Measurements from ENCODE around the gene ATF5.

The ATF5 gene

DNA sequence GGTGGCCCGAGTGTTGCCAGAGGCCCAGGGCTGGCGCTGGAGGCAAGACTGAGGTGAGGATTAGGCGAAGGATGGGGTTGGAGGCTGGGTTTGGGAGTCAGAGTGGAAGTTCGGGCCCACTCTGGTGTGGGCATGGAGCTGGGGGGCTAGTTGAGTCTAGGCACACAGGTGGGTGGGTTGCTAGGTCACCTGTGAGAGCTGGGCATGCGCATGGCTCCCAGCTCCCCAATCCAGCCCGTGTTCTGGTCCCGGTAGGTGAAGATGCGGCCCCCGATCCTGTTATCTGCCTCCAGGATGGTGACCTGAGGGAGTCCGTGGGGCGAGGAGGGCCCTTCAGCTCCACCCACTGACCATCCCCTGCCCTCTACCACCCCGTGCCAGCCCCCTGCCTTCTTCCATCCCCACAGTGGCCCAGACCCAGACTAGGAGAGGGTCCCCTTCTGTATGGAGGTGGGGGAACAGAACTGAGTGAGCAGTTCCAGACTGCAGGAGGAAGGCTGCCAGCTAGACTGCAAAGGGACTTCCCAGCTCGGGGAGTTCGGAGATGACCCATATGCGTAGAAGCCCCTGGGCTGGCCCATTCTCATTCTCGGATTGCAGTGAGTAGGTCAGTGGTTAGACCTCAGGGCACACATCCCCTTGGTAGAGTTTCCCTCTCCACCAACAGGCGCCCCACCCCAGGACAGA is 34.0 kb upstream of the ATF5 start:
- no peak for DNase-seq (ENCODE audit: low read depth in 1 of 2, low spot score in 1 of 2)

DNA sequence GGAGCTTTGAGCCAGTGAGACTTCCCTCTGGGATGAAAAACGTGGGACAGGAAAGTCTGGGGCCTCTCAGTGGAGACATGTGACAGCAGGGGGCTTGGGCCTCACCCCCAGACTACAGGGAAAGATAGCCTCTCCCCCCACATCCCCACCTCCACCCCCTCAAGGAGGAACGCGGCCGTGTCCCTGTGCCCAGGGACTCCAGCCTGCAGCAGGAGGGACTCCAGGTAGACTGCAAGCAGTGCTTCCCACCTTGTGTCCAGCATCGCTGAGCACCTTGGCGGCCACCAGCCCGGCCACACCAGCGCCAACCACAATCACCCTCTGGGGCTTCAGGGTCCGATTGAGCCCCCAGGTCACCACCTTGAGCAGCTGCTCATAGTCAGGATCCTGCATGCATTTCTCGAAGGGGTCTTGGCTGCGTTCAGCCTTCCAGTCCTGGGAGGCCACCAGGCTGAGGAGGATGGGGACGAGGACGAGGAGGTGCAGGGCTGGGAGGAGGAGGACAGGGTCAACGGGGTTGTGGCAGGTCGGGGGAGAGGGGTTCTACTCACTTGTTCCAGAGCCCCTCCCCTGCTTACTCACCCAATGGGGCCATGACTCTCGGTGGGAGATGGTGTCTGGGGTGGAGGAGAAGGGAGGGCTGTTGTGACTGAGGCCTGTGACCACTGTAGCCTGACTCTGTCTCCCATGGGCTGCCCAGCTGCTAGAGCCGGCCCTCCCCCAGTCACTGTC is 33.3 kb upstream of the ATF5 start:
- no peak for DNase-seq (ENCODE audit: low read depth in 1 of 2, low spot score in 1 of 2)

DNA sequence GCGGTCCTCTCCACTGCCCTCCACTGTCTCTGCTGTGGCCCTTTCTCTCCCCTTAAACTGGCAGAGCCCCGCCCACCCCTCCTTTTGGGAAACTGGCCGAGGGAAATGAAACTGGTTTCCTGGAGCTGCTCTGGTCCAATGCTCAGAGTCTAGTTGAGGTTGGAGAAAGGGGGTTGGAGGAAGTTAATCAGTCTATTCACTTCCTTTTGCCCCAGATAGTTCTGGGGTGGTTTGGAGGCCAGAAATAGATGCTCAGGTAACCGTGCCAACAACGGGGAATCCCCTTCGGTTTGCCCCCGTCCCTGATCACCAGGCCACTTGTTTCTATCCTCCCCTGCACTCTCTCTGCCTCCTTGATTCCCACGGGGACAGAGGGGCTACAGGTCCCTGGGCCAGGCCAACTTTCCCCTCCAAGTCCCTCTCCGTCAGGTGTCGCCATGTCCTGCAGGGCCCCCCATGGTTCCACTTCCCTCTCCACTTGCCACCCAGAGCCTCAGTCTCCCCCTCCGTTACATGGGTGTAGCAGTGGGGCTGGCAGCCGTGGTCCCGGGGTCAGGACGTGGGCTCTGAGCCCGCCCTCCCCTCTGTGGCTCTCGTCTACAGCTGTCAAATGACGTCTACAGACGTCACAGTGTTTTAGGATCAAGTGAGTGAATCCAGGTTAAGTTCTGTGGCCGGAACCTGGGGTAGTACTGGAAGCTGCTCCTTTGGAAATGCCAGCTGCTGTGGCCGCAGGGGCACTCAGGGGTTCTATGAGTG is 32.0 kb upstream of the ATF5 start, which contains the start of gene IL4I1:
Gene IL4I1 (minus strand): TSS at position 25 of the 759 bp plus-strand sequence. CDS start 727 bp downstream, outside the sequence.
- DNase-seq (ENCODE audit: low read depth in 1 of 2, low spot score in 1 of 2) = peak; percentile 37 to 45

DNA sequence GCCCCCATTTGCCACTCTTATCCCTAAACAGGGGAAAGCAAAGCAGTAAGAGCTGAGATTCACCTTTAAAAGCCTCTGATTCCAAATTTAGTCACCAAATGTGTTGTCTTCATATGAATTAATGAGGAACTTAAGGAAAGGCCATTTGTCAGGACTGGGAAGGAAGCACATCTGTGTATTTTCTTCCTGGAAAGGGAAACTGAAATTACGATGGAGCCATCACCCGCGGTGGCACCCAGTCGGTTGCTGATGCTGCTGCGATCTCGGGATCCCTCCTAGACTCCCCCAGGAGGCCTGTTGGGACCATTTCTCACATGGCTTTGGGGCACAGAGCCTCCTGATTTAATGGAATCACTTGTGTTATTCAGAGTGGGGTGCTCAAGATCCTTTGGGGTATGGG is 24.9 kb upstream of the ATF5 start:
- no peak for DNase-seq (ENCODE audit: low read depth in 1 of 2, low spot score in 1 of 2)

DNA sequence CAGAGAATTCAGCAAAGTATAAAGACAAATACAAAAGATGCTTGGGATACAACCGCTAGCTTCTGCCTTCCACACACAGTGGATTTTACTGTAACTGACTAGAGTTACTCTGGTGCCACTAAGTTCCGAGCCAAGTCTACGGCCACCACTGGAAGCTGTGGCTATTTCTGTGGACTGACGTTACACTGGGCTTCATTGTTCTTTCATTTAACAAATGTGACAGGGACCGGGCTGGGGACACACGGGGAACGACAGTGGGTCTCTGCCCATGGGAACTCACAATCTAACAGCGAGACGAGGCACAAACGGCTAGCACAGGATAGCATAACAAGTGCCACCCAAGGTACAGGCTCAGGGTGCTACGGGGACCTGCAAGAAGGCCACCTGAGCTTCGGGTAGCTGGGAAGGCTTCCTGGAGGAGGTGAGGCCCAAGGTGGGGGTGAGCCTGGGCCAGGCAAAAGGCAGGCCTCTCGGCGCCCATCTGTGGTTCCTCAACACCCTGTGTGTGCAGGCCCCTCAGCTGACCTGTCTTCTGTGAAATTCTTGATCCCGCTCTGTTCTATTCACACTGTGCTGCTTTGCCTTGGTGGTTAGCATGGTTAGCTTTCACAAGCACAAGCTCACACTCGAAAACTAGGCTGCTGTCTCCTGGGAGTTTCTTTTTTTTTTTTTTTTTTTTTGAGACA is 22.0 kb upstream of the ATF5 start:
- DNase-seq (ENCODE audit: low read depth in 1 of 2, low spot score in 1 of 2) = no peak

DNA sequence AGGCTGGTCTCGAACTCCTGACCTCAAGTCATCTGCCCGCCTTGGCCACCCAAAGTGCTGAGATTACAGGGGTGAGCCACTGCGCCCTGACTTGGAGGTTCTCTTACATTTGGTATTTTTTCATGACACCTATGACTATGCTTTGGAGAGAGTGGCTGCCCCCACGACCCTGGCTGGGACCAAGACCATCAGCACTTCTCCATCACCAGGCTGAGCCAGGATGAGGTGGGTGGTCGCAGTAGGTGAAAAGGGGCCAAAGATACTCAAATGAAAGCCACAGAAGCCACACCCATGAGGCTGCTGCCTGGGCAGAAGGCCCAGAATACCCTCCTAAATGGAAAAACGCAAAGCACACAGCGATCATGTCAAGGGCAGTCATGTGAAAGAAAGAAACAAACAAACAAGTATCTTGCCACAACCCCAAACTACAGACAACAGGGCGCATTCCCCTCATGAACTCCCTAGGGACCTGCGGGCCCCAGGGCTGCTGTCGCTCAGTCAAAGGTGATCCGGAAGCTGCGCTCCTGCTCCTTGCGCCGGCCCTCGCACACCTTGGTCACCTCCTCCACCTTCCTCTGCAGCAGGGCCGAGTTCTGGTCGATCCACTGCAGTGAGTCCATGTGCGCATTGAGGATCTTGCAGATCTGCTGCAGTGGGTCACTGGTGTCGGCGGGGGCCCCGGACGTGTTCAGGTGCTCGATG is 21.1 kb upstream of the ATF5 start:
- DNase-seq (ENCODE audit: low read depth in 1 of 2, low spot score in 1 of 2) = no peak

DNA sequence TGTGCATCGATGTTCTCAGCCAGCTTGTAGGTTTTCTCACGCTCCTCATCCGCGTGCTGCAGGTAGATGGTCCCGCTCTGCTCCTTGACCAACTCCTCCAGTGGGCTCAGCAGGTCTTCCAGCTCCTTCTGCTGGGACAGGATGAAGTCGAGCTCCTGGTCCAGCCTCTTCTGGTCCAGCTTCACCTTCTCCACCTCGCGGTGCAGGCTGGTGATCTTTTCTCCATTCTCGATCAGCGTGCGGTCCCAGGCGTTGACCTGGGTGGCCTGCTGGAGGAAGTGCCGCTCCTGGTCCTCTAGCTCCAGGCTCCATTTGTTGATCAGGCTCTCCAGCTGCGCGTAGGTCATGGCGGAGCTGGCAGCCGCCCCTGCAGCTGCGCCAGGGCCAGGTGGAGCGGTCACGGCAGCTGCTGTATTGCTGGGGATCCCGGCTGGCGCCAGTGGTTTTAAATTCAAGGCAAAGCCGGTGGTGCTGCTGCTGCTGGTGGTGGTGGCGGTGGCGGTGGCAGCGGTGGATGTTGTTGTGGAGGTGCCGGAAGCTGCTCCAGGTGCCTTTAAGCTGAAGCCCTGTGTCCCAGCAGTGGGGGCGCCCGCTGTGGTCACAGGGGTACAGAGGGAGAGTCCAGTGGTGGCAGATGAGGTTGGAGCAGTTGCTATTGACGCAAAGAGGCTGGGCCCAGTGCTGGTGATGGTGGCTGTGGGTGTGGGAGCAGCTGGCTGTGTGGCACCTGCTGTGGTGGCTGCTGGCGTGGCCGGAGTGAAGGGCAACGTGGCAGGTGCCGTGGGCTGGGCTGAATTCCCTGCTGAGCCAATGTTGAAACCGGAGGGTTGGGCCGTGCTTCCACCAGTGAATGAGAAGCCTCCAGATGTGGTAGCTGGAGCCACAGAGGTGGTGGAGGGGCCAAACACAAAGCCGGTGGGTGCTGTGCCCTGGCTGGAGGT is 20.3 kb upstream of the ATF5 start:
- DNase-seq (ENCODE audit: low read depth in 1 of 2, low spot score in 1 of 2) = no peak

DNA sequence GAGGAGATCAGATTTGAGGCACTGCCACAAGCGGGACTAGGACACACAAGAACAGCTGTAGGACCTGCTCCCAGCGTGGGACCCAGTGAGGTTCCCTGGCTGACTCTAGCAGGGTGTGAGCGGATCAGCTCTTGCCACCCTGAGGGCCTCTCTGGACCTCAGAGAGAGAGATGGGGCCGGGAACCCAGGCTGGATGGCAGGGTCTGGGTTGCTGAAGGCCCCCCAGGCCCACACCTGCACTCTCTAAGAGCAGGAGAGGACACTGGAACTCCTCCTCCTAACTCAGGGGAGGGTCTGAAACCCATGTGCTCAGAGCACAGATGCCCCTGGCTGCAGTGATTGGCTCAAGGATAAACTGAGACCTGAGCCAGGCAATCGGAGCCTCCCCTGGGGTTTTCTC is 18.8 kb upstream of the ATF5 start:
- no peak for DNase-seq (ENCODE audit: low read depth in 1 of 2, low spot score in 1 of 2)

DNA sequence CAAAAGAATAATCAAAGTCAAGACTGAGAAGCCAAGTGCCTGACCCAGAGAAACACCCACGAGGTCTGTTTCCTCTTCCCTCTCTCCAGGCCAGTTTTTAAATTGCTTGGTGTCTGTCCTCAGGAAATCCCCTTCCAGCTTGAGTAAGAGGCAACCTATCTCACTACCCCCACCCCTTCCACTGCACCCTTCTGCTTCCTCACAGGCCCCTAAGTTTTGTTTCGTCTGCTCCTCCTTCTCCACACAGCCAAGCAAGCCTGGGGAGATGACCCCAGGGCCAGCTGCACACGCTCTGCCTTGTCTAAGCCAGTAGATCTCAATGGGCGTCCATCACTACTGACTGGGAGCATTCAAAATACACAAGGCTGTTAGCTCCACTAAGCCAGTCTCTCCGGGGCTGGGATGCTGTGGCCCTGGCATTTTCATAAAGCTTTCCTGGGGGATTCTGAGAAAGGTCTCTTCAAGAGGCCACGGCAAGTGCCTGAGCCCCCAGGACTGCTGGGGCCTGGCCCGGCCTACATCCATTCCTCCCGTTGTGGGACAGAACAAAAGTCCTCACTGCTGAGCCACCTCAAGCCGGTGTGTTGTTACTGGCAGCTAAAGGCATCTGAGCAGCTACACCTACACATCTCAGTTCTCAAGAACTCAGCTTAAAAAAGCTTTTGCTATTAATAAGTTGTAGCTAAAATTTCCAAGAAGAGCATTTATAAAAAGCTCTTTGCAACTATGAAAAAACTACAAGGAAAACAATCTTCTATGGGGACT is 17.4 kb upstream of the ATF5 start:
- DNase-seq (ENCODE audit: low read depth in 1 of 2, low spot score in 1 of 2) = no peak

DNA sequence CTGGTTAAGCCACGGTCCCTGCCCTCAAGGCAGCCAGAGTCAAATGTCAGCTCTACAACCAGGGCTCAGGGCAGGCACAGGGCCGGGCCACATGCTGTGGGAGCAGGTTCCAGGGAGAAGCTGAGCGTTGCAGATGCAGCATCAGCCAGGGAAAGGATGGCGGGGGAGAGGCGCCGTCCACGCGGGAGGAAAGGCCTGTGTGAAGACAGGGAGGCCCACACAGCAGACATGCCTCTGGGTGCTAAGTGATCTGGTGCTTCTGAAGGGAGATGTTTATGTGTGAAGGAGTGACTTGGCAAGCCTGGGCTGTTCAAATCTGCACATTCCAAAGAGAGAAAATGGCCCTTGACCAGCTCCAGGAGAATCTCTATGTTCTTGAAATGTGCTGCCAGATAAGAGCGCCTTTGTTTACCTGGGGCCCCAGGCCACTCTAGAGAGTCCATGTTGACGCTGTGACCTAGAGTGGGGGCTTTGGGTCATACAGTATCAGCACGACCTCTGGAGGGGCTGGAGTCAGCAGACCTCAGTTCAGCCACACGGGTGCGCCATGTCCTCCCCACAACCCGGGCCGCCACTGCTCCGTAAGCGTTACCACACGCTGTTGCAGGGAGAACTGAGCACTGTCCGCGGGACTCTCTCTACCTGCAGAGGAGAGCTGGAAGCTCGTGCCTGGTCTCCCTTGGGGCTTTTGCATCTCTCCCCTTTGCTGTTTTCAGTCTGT is 15.9 kb upstream of the ATF5 start:
- no peak for DNase-seq (ENCODE audit: low read depth in 1 of 2, low spot score in 1 of 2)

DNA sequence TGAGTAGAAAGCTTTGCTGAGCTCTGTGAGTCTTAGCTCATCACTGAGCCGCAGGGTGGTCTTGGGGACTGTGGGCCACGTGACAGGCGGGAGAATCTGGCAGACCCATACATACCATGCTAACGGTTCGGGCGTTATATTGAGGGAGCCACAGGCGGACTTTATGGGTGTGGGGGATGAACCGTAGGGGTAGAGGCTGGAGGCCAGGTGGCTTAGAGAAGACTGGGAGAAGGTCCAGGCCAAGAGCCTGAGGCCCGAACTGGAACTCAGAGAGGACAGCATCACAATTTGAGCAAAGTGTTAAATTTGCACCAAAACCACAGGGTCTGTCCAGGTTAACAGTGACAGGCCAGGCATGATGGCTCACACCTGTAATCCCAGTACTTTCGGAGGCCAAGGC is 15.3 kb upstream of the ATF5 start:
- DNase-seq (ENCODE audit: low read depth in 1 of 2, low spot score in 1 of 2) = no peak

DNA sequence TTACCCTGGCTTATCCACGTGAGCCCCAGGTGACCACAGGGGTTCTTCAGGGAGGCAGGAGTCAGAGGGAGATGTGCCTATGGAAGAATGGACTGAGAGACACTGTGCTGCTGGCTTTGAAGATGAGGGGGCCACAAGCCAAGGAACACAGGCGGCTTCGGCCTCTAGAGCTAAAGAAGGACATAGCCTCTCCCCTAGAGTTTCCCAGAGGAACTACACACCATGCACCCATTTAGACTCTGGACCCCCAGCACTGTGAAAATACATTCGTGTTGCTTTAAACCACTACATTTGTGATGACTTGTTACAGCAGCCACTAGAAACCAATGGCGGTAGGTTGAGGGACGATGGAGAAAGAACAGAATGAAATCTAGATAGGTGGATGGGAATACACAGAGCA is 13.7 kb upstream of the ATF5 start:
- DNase-seq (ENCODE audit: low read depth in 1 of 2, low spot score in 1 of 2) = no peak

DNA sequence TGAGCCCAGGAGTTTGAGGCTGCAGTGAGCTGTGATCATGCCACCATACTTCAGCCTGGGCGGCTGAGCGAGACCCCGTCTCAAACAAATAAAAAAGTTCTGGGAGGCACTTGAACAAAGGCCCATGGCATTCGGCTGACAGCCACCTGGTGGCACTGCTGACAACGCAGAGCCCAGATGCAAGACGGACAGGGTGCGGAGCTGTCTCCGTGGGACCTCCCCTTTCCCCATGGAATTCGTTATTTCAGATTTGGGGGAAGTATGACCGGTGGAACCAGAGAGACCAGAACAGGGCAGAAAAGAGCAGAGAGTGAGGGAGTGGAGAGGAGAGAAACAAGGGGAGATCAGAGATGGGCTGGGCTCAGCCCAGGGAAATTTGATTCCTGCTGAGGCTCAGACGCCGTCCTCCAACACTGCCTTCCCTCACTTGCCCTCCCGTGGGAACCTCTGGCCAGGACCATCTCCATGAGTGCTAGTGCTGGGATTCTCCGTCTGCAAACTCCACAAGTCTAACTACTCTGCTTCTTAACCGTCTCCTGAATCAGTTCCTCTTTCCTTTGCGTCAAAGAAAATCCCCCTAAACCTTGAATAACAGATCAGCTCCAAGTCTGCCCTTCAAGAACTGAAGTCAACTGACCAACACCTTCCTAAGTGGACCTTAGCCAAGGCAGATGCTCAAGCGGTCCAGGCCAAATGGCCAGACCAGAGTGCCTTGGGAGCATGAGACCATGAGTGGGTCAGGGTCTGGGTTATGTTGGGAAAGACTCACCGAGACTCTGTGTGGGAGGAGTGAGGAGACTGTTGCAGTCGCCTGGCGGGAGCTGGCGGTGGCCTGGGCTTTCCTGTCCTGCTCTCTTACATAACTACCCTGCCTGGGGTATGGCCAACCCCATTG is 11.9 kb upstream of the ATF5 start:
- no peak for DNase-seq (ENCODE audit: low read depth in 1 of 2, low spot score in 1 of 2)

DNA sequence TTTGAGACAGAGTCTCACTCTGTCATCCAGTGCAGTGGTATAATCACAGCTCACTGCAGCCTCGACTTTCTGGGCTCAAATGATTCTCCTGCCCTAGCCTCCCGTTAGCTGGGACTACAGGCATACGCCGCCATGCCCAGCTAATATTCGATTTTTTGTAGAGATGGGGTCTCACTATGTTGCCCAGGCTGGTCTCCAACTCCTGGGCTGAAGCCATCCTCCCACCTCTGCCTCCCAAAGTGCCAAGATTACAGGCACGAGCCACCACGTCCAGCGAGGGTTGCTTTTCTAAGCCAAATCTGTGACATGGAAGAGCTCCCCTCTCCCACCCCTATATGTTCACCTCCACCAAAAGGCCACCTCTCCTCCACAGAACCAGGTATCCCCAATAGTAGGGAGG is 10.9 kb upstream of the ATF5 start:
- no peak for DNase-seq (ENCODE audit: low read depth in 1 of 2, low spot score in 1 of 2)

DNA sequence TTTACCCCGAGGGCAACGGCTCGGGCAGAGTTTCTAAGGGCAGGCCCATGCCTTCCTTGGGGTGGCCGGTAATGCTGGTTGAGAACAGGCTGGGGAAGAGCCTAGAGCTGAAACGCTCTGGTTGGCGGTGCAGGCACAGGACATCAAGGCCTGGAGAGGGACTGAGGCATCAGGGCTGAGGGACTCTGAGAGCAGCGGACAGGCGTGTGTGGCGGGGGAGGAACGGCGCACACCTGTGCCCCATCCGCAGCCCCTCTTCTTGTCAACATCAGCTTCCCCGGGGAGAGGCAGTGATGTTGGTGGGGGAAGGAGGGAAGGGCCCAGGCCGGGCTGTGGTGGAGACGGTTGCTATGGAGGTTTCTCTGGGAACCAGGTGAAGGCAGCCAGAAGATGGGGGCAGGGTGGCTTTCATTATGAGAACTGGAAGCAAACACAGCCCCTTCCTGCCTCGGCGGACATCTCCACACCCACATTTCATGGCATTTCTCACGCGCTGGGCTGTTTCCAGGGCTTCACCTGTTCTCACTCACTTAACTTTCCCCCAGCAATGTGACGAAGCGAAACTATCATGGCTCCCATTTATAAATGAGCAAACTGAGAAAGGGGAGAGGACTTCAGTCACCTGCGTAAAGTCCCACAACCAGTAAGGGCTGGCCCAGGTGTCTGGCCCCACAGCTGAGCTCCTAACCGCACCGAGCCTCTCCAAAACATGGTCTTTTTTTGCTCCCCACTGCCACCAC is 8.2 kb upstream of the ATF5 start:
- DNase-seq (ENCODE audit: low read depth in 1 of 2, low spot score in 1 of 2) = no peak

DNA sequence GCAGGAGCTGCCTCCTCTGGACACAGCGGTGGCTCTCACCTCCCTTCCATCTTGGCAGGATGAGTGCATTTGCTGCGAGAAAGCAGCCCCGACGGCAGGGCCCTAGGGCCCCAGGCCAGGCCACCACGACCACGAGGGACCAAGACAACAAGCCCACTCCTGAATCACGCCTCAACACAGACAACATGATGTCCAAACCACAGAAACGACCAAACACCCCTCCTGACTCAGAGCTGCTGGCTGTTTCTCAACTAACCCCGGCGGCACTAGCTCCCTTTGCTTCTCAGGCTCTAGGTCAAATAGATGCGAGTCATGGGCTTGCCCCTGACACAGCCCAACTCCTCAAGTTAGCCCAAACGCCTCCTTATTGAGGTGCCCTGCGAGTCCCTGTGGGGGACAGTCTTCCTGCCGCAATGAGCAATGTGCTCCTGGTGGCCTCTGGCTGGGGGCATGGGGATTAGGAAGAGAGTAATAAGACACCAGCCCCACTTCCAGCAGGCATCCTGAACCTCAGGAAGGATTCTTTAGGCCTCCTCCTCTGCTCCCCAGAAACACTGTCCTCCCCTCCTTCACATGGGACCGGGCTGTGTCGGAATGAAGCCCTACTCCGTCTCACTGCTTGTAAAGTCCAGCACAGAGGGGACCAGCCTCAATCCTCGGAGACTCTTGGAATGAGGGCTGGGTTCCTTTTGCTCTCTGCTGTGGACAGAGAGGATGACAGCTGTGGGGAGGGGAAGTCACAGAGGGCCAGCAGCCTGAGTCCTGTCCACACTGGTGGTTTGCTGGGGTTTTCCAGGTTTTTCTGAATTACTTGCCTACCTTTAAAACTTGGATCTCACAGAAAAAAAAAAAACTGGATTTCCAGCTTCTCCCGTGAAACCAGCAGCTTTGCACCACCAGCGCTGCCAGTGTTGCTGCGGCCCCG is 6.9 kb upstream of the ATF5 start:
- DNase-seq (ENCODE audit: low read depth in 1 of 2, low spot score in 1 of 2) = no peak

Data from stimulated activated CD4-positive, alpha-beta T cell treated with anti-CD3 and anti-CD28 coated beads, Interleukin-15, amount 100 ng/mL, for 1 hour (primary cell).